GM12892 (cell line): ENCODE measurements around the gene LNP1.

Source experiments
- POLR2A ChIP-seq: IDR thresholded peaks from 2 replicates; pipeline ENCODE4 v1.6.1; 2011; ENCODE audit warnings: low read depth, low read length, control low read depth
- POLR2AphosphoS5 ChIP-seq: IDR thresholded peaks from 2 replicates; pipeline ENCODE4 v1.6.1; 2011; ENCODE audit warnings: low read depth, low read length, control low read depth

GRCh38 chr3:100386437-100387074 is 14.8 kb upstream of the LNP1 start:
- TF ChIP-seq POLR2A (no peak), POLR2AphosphoS5 (no peak)
